Mucosa of stomach (tissue), 1 donor: ENCODE results near the gene PACSIN2.
"Not testable (repeated sequence)": the region's sequence is repeated elsewhere in the genome, so short reads cannot be mapped to it uniquely, and the experiment has no call there.

ENCODE experiments used
- H3K27me3 ChIP-seq: one replicate; pipeline ENCODE4 v1.7.0; 2013; ENCODE audit warnings: mild to moderate bottlenecking, low read length; ENCODE audit not compliant: control insufficient read depth, insufficient read depth
- H3K36me3 ChIP-seq: one replicate; pipeline ENCODE4 v1.7.0; 2013; ENCODE audit warnings: low read length; ENCODE audit not compliant: control insufficient read depth, insufficient read depth
- H3K4me1 ChIP-seq: one replicate; pipeline ENCODE4 v1.7.0; 2013; ENCODE audit warnings: mild to moderate bottlenecking, low read length; ENCODE audit not compliant: control insufficient read depth, insufficient read depth
- H3K4me3 ChIP-seq: one replicate; pipeline ENCODE4 v1.7.0; 2013; ENCODE audit warnings: low read length
- H3K9ac ChIP-seq: one replicate; pipeline ENCODE4 v1.7.0; 2013; ENCODE audit warnings: mild to moderate bottlenecking, low read length, moderate library complexity
- H3K9me3 ChIP-seq: one replicate; pipeline ENCODE4 v1.7.0; 2013; ENCODE audit warnings: mild to moderate bottlenecking, low read length, moderate library complexity; ENCODE audit not compliant: control insufficient read depth
- donor health status: Pancreatic carcinoma.

Gene PACSIN2

GRCh38 chr22:42957544-42957943 is 57.4 kb downstream of the PACSIN2 start:
- Histone ChIP-seq H3K36me3 (no peaks in the 10 kb centered on the region), H3K9me3 (no peaks in the 10 kb centered on the region), H3K4me1 (peaks cover 45% of the 10 kb centered on the region), H3K9ac (no peak overlapping the region), H3K27me3 (no peaks in the 10 kb centered on the region), H3K4me3 (no peak overlapping the region)

DNA sequence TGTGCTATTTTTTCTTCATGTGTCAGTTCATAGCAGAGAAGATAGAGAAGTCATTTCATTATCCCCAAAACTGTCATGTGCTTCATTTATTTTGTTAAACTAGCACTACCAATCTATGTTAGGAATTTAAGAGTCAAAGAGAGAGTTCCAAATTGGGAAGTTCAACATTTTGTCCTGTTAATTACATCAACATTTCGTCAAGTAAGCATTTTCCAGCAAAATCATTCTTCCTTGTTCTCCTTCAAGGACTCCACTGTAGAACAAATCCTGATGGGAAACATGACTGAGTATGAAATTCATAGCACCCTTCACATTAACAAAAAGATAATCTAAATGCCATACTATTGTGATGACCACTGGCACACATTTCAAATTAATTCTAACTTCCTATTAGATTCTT is 59.1 kb downstream of the PACSIN2 start:
- H3K36me3 ChIP-seq, result no peaks in the 10 kb centered on the region
- no peaks in the 10 kb centered on the region for H3K27me3 ChIP-seq
- H3K4me1 ChIP-seq, result peaks cover 43% of the 10 kb centered on the region
- H3K4me3 ChIP-seq, result no peak overlapping the region
- no peaks in the 10 kb centered on the region for H3K9me3 ChIP-seq
- H3K9ac ChIP-seq, result no peak overlapping the region

DNA sequence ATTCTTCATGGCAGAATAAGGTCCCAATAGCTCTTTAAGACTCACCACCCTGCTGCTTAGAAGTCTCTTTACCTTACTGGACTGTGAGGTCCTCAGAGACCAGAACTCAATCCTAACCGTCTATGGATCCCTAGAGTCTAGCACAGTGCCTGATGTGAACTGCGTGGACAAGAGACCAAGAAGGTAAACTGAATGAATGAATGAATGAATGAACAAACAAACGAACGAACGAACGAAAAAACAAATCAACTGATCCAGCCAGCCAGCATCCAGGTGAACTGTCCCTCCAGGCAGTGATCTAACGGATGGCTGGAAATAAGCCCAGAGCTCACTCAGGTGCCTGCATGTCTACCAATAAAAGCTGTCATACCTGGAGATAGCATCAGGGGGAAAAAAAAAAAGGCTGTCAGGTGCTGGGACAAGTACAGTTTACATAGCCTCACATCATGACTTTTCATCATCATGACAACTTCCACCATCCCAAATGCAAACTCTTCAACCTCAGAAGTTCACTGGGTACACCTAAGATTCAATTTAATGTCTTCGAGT is 59.8 kb downstream of the PACSIN2 start:
- Histone ChIP-seq H3K27me3 (no peaks in the 10 kb centered on the region), H3K9ac (no peak overlapping the region), H3K9me3 (no peaks in the 10 kb centered on the region), H3K4me1 (peaks cover 40% of the 10 kb centered on the region), H3K36me3 (no peaks in the 10 kb centered on the region), H3K4me3 (no peak overlapping the region)

DNA sequence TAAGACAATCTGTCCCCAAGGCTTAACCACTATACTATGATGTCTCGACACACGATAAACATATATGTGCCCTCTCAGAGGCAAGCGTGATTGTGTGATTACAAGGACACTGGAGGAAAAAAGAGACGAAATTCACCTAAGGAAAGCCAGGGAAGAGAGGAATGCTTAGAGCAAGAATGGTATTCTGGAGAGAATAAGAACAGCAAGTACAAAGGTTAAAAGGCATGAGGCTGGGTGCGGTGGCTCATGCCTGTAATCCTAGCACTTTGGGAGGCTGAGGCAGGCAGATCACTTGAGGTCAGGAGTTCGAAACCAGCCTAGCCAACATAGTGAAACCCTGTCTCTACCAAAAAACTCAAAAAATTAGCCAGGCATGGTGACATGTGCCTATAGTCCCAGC is 61.2 kb downstream of the PACSIN2 start:
- not testable (repeated sequence) for H3K36me3 ChIP-seq, H3K9ac ChIP-seq, H3K9me3 ChIP-seq, H3K27me3 ChIP-seq, H3K4me3 ChIP-seq
- H3K4me1 ChIP-seq, result peaks cover 36% of the 10 kb centered on the region

GRCh38 chr22:42951093-42951710 is 63.7 kb downstream of the PACSIN2 start:
- Histone ChIP-seq H3K36me3 (no peaks in the 10 kb centered on the region), H3K4me1 (peaks cover 60% of the 10 kb centered on the region), H3K9ac (no peak overlapping the region), H3K9me3 (no peaks in the 10 kb centered on the region), H3K4me3 (no peak overlapping the region), H3K27me3 (no peaks in the 10 kb centered on the region)

GRCh38 chr22:42950281-42950680 is 64.7 kb downstream of the PACSIN2 start:
- Histone ChIP-seq H3K9ac (no peak overlapping the region), H3K9me3 (no peaks in the 10 kb centered on the region), H3K27me3 (no peaks in the 10 kb centered on the region), H3K4me3 (no peak overlapping the region), H3K36me3 (no peaks in the 10 kb centered on the region), H3K4me1 (peaks cover 70% of the 10 kb centered on the region)

DNA sequence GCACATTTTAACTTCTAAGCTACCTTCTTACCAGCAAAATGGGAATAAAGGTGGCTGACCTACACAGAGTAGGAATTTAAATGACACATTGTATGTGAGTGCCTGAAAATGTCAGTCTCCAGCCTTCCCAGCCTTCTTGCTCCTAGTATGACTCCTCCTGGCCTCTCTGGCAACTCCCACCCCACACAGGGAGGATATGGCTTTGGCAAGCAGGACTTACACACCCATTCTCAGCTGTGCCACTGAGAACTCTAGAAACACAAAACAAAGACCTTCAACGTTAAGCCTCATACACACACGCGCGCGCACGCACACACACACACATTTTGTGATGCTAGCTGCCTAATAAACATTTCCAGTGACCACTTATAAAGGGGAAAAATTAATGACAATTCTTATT is 65.8 kb downstream of the PACSIN2 start:
- Histone ChIP-seq H3K9ac (peak overlapping the region; percentile 12), H3K4me1 (peaks cover 72% of the 10 kb centered on the region), H3K27me3 (no peaks in the 10 kb centered on the region), H3K36me3 (no peaks in the 10 kb centered on the region), H3K9me3 (no peaks in the 10 kb centered on the region), H3K4me3 (no peak overlapping the region)

GRCh38 chr22:42948294-42948693 is 66.7 kb downstream of the PACSIN2 start:
- Histone ChIP-seq H3K36me3 (no peaks in the 10 kb centered on the region), H3K4me3 (no peak overlapping the region), H3K4me1 (peaks cover 64% of the 10 kb centered on the region), H3K9me3 (no peaks in the 10 kb centered on the region), H3K9ac (no peak overlapping the region), H3K27me3 (no peaks in the 10 kb centered on the region)

DNA sequence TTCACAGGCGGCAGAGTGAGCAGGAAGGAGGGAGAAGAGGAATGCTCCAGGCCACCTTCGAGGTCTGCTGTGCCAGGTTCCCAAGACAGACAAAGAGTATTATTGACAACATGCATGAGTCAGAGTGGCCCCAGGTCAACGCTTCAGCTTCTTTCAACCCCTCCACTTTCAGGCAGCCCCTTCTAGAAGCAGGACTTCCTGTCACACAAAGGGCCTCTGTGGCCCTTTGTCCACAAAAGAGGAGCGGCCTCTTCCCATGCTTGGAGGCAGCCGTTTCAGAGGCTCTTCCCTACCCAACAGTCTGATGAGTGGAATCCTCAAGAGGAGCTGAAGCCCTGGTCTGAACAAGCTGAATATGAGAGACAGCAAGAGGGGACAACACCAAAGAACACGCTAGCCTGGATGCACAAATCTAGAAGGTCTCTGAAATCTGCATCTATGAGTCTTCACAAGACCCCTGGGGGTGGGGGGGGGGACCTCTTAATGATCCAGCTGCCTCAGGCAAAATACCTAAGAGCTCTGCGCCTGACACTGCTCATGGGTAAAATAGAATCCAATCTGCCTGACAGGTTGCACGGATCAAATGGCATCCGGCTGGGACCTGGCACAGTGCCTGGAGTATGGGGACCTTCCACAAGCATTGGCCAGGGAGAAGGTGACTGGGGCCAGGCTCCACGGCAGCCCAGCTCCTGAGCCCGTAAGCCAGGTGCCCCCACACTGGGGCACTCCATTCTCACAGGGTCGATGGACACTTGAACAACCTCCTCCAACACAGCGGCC is 67.5 kb downstream of the PACSIN2 start:
- Histone ChIP-seq H3K4me1 (peaks cover 63% of the 10 kb centered on the region), H3K9me3 (no peaks in the 10 kb centered on the region), H3K36me3 (no peaks in the 10 kb centered on the region), H3K4me3 (no peak overlapping the region), H3K9ac (no peak overlapping the region), H3K27me3 (no peaks in the 10 kb centered on the region)

GRCh38 chr22:42946546-42947198 is 68.3 kb downstream of the PACSIN2 start:
- Histone ChIP-seq H3K9ac (peak overlapping the region; percentile 2), H3K36me3 (no peaks in the 10 kb centered on the region), H3K4me3 (no peak overlapping the region), H3K4me1 (peaks cover 59% of the 10 kb centered on the region), H3K27me3 (no peaks in the 10 kb centered on the region), H3K9me3 (no peaks in the 10 kb centered on the region)

DNA sequence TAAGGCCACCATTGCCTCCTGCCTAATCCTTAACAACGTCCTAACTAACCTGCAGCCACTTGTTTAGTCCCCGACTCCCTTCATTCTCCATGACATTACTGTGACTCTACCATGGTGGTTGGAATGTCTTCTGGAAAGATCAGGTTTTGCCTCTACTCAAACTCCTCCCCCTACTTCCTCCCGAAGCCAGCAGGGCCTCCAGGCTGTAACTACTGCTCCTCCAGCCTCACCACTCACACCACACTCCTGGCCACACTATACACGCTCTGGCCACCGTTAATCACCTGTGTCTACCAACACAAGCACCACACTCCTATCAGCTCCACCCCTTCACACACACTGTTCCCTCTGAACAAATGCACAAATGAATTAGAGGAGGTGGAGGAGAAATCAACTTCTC is 69.2 kb downstream of the PACSIN2 start:
- Histone ChIP-seq H3K9me3 (no peaks in the 10 kb centered on the region), H3K4me3 (no peak overlapping the region), H3K9ac (peak overlapping the region; percentile 2), H3K4me1 (peaks cover 53% of the 10 kb centered on the region), H3K27me3 (no peaks in the 10 kb centered on the region), H3K36me3 (no peaks in the 10 kb centered on the region)

DNA sequence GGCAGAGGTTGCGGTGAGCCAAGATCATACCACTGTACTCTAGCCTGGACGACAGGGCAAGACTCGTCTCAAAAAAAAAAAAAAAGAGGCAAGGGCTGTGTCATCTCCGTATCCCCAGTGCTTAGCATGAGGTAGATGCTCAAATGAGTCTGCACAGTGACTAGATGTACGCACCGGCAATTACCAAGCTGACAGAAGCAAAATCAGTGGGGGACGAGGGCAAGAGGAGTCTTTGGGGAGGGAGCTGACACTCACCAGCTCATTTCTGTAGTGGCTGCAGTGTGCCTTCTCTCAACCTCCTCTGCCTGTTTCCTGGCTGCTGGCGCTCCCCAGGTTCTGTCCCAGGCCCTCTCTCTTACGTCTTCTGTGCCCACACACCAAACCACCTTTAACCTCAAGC is 69.9 kb downstream of the PACSIN2 start:
- peaks cover 56% of the 10 kb centered on the region for H3K4me1 ChIP-seq
- no peak overlapping the region for H3K4me3 ChIP-seq
- H3K36me3 ChIP-seq, result no peaks in the 10 kb centered on the region

More for the DNA sequence above, 69.9 kb downstream of the PACSIN2 start:
- H3K9me3 ChIP-seq, result no peaks in the 10 kb centered on the region
- H3K9ac ChIP-seq, result no peak overlapping the region
- no peaks in the 10 kb centered on the region for H3K27me3 ChIP-seq
